ENCODE results near the gene PSMF1.

PSMF1 gene

DNA sequence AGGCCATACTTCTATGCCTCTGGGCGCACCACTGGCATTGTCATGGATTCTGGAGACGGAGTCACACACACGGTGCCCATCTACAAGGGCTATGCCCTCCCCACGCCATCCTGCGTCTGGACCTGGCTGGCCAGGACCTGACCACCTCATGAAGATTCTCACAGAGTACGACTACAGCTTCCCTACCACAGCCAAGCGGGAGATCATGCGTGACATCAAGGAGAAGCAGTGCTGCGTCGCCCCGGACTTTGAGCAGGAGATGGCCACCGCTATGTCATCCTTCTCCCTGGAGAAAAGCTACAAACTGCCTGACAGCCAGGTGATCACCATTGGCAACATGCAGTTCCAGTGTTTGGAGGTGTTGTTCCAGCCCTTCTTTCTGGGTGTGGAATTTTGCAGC, 42.6 kb downstream of the PSMF1 start:
- H3K9me3 Mint-ChIP-seq, result no peaks in the 10 kb centered on the region
- H3K27me3 Mint-ChIP-seq (ENCODE audit: low read depth, poor library complexity), result no peaks in the 10 kb centered on the region
- no peak overlapping the region for H3K4me3 Mint-ChIP-seq
- H3K4me1 Mint-ChIP-seq, result no peaks in the 10 kb centered on the region
- no peak for DNase-seq
- TF ChIP-seq, protein P1, sequence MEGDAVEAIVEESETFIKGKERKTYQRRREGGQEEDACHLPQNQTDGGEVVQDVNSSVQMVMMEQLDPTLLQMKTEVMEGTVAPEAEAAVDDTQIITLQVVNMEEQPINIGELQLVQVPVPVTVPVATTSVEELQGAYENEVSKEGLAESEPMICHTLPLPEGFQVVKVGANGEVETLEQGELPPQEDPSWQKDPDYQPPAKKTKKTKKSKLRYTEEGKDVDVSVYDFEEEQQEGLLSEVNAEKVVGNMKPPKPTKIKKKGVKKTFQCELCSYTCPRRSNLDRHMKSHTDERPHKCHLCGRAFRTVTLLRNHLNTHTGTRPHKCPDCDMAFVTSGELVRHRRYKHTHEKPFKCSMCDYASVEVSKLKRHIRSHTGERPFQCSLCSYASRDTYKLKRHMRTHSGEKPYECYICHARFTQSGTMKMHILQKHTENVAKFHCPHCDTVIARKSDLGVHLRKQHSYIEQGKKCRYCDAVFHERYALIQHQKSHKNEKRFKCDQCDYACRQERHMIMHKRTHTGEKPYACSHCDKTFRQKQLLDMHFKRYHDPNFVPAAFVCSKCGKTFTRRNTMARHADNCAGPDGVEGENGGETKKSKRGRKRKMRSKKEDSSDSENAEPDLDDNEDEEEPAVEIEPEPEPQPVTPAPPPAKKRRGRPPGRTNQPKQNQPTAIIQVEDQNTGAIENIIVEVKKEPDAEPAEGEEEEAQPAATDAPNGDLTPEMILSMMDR (IDR thresholded peaks at IDR 0.05), result no peak
- peaks cover 65% of the 10 kb centered on the region for H3K36me3 Mint-ChIP-seq (ENCODE audit: low read depth)
- no peak overlapping the region for H3K27ac Mint-ChIP-seq

DNA sequence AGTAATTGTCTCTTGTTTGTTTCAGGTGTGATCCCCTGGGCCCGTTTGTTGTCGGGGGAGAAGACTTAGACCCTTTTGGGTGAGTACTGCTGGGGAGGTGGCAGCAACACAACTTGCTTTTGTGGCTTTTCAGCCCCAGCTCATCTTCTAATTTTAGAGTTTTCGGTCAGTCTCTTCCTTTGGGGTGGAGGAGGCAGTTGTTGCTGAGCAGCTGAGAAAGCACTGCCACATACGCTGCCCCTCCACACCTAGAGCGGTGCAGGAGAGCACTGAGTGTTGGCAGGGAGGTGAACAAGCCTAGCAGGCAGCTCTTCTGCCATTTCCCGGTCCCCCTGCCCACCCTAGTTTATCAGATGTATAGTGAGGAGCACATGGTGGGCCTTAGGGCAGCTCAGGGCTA, 44.7 kb downstream of the PSMF1 start:
- H3K4me1 Mint-ChIP-seq, result no peaks in the 10 kb centered on the region
- DNase-seq, result no peak
- H3K27ac Mint-ChIP-seq, result no peak overlapping the region
- TF ChIP-seq, protein P1 (IDR thresholded peaks at IDR 0.05), result no peak
- peaks cover 65% of the 10 kb centered on the region for H3K36me3 Mint-ChIP-seq (ENCODE audit: low read depth)
- H3K4me3 Mint-ChIP-seq, result no peak overlapping the region
- H3K27me3 Mint-ChIP-seq (ENCODE audit: low read depth, poor library complexity), result no peaks in the 10 kb centered on the region
- H3K9me3 Mint-ChIP-seq, result no peaks in the 10 kb centered on the region

DNA sequence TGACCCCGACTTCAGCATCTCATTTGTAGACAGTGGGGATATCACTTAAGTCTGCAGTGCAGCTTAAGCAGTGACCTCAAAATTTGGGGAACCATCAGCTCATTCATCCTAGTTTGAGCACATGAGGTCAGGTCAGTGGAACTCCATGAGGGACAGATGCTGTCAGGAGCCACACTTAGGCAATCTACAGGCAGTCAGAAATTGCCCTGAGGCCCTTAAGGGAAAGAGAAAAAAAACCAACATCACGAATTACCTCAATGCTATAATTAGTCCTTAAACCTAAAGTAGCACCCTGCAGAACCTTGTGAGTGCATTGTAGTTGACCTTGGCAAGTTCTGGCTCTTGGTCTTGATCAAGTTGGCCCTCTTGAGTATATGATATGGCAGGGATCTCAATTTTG, 45.3 kb downstream of the PSMF1 start:
- H3K9me3 Mint-ChIP-seq, result no peaks in the 10 kb centered on the region
- H3K36me3 Mint-ChIP-seq (ENCODE audit: low read depth), result peaks cover 67% of the 10 kb centered on the region
- H3K27ac Mint-ChIP-seq, result no peak overlapping the region
- H3K27me3 Mint-ChIP-seq (ENCODE audit: low read depth, poor library complexity), result no peaks in the 10 kb centered on the region
- no peaks in the 10 kb centered on the region for H3K4me1 Mint-ChIP-seq
- no peak overlapping the region for H3K4me3 Mint-ChIP-seq
- no peak for DNase-seq
- TF ChIP-seq, protein P1 (IDR thresholded peaks at IDR 0.05), result no peak

DNA sequence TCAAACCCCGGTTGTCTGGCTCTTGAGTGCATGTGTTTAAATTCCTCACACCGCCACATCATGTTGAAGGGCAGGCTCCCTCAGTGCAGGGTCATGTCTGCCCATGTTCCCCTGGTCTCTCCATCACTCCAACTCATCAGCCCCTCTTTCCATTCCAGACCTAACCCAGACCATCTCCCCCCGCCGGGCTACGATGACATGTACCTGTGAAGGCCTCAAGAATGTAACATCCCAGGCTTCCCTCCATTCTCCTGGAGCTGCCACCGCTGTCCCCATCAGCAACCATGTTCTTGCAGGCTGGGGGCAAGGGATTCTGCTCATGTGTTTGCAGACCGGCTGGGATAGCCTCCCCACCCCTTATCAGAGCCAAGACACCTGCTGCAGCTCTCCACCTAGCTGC, 46.5 kb downstream of the PSMF1 start:
- H3K27ac Mint-ChIP-seq, result no peak overlapping the region
- no peaks in the 10 kb centered on the region for H3K4me1 Mint-ChIP-seq
- TF ChIP-seq, protein P1 (IDR thresholded peaks at IDR 0.05), result no peak
- no peak for DNase-seq
- peaks cover 71% of the 10 kb centered on the region for H3K36me3 Mint-ChIP-seq (ENCODE audit: low read depth)
- no peak overlapping the region for H3K4me3 Mint-ChIP-seq
- H3K9me3 Mint-ChIP-seq, result no peaks in the 10 kb centered on the region
- H3K27me3 Mint-ChIP-seq (ENCODE audit: low read depth, poor library complexity), result no peaks in the 10 kb centered on the region

DNA sequence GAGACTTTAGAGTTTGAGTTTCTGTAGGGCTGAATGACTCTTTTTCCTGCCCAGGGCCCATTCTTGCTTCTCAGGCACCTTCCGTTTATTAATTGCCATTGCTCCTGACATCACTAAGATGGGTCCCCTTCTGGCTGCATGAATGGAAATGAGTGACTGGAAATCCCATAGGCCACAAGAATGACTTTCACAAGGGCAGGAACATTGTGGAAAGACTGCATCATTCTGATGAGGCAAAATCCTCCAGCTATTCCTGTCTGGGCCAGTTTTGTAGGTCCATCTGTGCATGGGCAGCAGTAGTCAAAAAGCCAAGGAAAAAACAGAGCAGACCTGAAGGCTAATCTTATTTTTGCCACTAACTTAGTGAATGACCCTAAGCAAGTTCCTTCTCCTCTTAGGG, 47.1 kb downstream of the PSMF1 start:
- DNase-seq, result no peak
- Mint-ChIP-seq H3K9me3 (no peaks in the 10 kb centered on the region), H3K4me3 (no peak overlapping the region), H3K27ac (no peak overlapping the region), H3K4me1 (no peaks in the 10 kb centered on the region), H3K36me3 (ENCODE audit: low read depth) (peaks cover 71% of the 10 kb centered on the region), H3K27me3 (ENCODE audit: low read depth, poor library complexity) (no peaks in the 10 kb centered on the region)
- TF ChIP-seq, protein P1 (IDR thresholded peaks at IDR 0.05), result no peak

DNA sequence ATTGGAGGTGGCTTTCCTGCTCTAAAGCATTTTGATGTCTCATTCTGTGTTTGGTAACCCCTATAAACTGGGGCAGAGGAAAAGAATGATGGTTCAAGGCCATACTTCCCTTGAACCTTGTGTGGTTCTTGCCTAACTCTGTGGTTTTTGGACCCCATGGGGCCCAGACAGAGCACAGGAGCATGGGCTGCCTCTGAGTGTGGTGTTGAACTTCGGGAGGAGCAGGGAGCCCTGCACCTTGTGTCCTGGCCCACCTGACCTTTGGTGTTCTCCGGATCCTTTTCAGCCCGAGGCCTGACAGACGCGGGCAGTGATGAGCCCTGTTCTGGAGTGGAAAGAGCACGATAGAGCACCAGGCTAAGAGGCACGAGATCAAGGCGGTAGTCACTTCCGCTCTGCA, 47.5 kb downstream of the PSMF1 start:
- Mint-ChIP-seq H3K9me3 (no peaks in the 10 kb centered on the region), H3K27ac (no peak overlapping the region), H3K27me3 (ENCODE audit: low read depth, poor library complexity) (no peaks in the 10 kb centered on the region), H3K36me3 (ENCODE audit: low read depth) (peaks cover 67% of the 10 kb centered on the region), H3K4me3 (no peak overlapping the region), H3K4me1 (no peaks in the 10 kb centered on the region)
- no peak for DNase-seq
- TF ChIP-seq, protein P1 (IDR thresholded peaks at IDR 0.05), result no peak

Data from nephron progenitor cell (in vitro differentiated cells).